Measurements from ENCODE around the gene RTF2. TPM values are rescaled to one million over a fixed set of nuclear protein-coding genes. Genes with fewer than 3 reads are reported as not detected.

The RTF2 gene
- total and polyA plus RNA-seq, 2 experiments from 2014 or later = 59.2 to 95.3 TPM

DNA sequence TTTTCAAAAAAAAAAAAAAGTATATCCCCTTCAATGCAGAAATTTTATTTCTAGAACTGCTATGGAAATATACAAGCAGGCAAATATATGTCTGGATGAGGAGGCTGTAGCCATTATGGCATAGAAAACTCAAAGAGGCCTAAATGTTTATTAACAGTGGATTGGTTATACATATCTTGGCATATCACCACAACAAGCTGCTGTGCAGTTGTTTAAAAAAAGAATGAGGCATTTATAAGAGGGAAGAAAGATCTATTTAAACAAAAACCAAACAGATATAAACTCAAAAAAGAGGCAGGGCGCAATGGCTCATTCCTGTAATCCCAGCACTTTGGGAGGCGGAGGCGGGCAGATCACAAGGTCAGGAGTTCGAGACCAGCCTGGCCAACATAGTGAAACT lies 30.1 kb upstream of the RTF2 start:
- Histone ChIP-seq H2AFZ (no peak overlapping the region), H3K4me1 (ENCODE audit: insufficient read depth) (peaks cover 11% of the 10 kb centered on the region), H3K27me3 (no peaks in the 10 kb centered on the region), H3K27ac (no peak overlapping the region), H4K20me1 (ENCODE audit: insufficient read depth, poor library complexity, severe bottlenecking) (no peaks in the 10 kb centered on the region), H3K4me3 (no peak overlapping the region), H3K79me2 (no peaks in the 10 kb centered on the region), H3K36me3 (replicated peaks; ENCODE audit: insufficient read depth, low read depth) (no peaks in the 10 kb centered on the region), H3K4me2 (no peak overlapping the region), H3K9me2 (replicated peaks; ENCODE audit: insufficient read depth) (no peaks in the 10 kb centered on the region), H3K9me3 (ENCODE audit: low read depth) (no peaks in the 10 kb centered on the region)
- TF ChIP-seq EZH2phosphoT487 (IDR thresholded peaks at IDR 0.05; ENCODE audit: low read depth, severe bottlenecking, unreplicated experiment) = no peak
- TF ChIP-seq, protein P1, sequence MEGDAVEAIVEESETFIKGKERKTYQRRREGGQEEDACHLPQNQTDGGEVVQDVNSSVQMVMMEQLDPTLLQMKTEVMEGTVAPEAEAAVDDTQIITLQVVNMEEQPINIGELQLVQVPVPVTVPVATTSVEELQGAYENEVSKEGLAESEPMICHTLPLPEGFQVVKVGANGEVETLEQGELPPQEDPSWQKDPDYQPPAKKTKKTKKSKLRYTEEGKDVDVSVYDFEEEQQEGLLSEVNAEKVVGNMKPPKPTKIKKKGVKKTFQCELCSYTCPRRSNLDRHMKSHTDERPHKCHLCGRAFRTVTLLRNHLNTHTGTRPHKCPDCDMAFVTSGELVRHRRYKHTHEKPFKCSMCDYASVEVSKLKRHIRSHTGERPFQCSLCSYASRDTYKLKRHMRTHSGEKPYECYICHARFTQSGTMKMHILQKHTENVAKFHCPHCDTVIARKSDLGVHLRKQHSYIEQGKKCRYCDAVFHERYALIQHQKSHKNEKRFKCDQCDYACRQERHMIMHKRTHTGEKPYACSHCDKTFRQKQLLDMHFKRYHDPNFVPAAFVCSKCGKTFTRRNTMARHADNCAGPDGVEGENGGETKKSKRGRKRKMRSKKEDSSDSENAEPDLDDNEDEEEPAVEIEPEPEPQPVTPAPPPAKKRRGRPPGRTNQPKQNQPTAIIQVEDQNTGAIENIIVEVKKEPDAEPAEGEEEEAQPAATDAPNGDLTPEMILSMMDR (IDR thresholded peaks at IDR 0.05; ENCODE audit: poor library complexity) = no peak
- TF ChIP-seq EZH2 (IDR thresholded peaks at IDR 0.05; ENCODE audit: borderline replicate concordance) = no peak
- no peak for DNase-seq (ENCODE audit: low spot score)
- 92% methylated on average over 4 of the region's 4 CpGs for WGBS (ENCODE audit: low lambda C conversion rate, missing lambda C conversion rate)

DNA sequence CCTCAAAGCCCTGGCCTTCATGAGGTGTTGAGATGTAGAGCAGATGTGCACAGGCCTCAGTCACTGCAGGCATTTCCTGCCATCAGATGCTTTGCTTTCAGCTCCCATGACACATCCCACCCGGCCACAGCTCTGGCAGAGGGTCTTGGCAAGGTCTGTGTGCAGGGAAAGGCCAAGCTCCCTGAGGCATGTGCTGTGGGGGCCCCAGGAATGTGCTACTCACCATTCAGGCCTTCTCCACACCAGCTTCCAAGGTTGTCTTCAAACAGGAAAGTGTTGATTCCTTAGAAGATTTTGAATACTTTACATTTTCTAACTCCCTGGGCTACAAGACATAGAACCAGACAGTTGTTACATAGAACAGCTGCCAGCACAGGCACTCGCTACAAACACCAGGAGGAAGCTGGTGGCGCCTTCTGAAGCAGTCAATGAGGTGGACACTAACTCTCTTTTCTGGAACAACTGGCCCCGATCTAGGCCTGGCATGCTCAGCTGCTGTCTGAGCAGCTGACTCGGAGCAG lies 28.6 kb upstream of the RTF2 start:
- H3K4me1 ChIP-seq (ENCODE audit: insufficient read depth) = peaks cover 11% of the 10 kb centered on the region
- H3K27ac ChIP-seq = peak overlapping the region; percentile 73
- DNase-seq (ENCODE audit: low spot score) = peak; percentile 30
- H3K4me3 ChIP-seq = no peak overlapping the region
- no peaks in the 10 kb centered on the region for H3K9me2 ChIP-seq (replicated peaks; ENCODE audit: insufficient read depth)
- 48% methylated on average over 5 of the region's 5 CpGs for WGBS (ENCODE audit: low lambda C conversion rate, missing lambda C conversion rate)
- no peaks in the 10 kb centered on the region for H3K79me2 ChIP-seq
- H4K20me1 ChIP-seq (ENCODE audit: insufficient read depth, poor library complexity, severe bottlenecking) = no peaks in the 10 kb centered on the region
- TF ChIP-seq EZH2phosphoT487 (IDR thresholded peaks at IDR 0.05; ENCODE audit: low read depth, severe bottlenecking, unreplicated experiment) (no peak), EZH2 (IDR thresholded peaks at IDR 0.05; ENCODE audit: borderline replicate concordance) (no peak)
- TF ChIP-seq, protein P1 (IDR thresholded peaks at IDR 0.05; ENCODE audit: poor library complexity) = no peak
- H3K9me3 ChIP-seq (ENCODE audit: low read depth) = no peaks in the 10 kb centered on the region
- H2AFZ ChIP-seq = no peak overlapping the region
- peak overlapping the region; percentile 1 for H3K4me2 ChIP-seq
- no peaks in the 10 kb centered on the region for H3K27me3 ChIP-seq
- H3K36me3 ChIP-seq (replicated peaks; ENCODE audit: insufficient read depth, low read depth) = no peaks in the 10 kb centered on the region

DNA sequence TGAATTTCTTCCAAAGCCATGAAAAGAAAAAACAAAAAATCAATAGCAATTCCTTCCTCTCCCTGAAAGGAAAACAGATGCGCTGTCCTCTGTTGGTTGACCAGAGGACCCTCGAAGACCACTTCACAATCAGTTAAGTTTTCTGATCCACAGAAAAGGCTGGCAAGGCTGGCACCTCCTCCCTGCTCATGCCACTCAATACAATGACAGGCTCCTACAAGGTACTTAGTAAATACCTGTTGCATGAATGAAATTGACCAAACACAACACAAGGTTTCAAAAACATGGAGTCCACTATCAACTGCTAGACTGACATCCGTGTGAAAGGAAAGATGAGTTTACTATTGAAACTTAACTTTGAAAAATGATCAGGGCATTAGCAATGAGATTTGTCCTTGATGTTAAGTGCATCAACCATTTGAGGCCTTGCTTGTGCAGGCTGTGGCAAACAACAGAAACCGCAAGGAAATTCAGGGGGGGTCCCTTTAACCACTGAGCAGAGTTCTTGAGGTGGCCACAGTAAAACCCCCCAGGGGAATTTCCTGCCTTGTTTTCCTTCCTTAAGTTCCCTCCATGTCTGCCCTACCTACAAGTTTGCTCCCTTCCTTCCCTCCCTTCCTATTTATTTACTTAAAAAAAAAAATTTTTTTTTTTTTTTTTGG lies 27.9 kb upstream of the RTF2 start:
- Histone ChIP-seq H3K36me3 (replicated peaks; ENCODE audit: insufficient read depth, low read depth) (no peaks in the 10 kb centered on the region), H3K27me3 (no peaks in the 10 kb centered on the region), H4K20me1 (ENCODE audit: insufficient read depth, poor library complexity, severe bottlenecking) (no peaks in the 10 kb centered on the region), H3K9me2 (replicated peaks; ENCODE audit: insufficient read depth) (no peaks in the 10 kb centered on the region), H3K4me2 (peak overlapping the region; percentile 1), H3K27ac (peak overlapping the region; percentile 73), H3K4me3 (no peak overlapping the region), H3K9me3 (ENCODE audit: low read depth) (no peaks in the 10 kb centered on the region), H3K4me1 (ENCODE audit: insufficient read depth) (peaks cover 11% of the 10 kb centered on the region), H3K79me2 (no peaks in the 10 kb centered on the region), H2AFZ (no peak overlapping the region)
- 91% methylated on average over 4 of the region's 4 CpGs for WGBS (ENCODE audit: low lambda C conversion rate, missing lambda C conversion rate)
- TF ChIP-seq EZH2 (IDR thresholded peaks at IDR 0.05; ENCODE audit: borderline replicate concordance) (no peak), EZH2phosphoT487 (IDR thresholded peaks at IDR 0.05; ENCODE audit: low read depth, severe bottlenecking, unreplicated experiment) (no peak)
- TF ChIP-seq, protein P1 (IDR thresholded peaks at IDR 0.05; ENCODE audit: poor library complexity) = no peak
- no peak for DNase-seq (ENCODE audit: low spot score)

Data from hepatocyte (in vitro differentiated cells).